Epidermal melanocyte (primary cell): Measurements from ENCODE around the gene FOCAD.
"Not testable (repeated sequence)": the region's sequence is repeated elsewhere in the genome, so short reads cannot be mapped to it uniquely, and the experiment has no call there.

Source experiments
- DNase-seq: peaks from one replicate; pipeline ENCODE4 v3.0.0; 2011; ENCODE audit warnings: low spot score; ENCODE audit not compliant: insufficient read length

Gene FOCAD

GRCh38 chr9:20950707-20951106 lies 266.6 kb downstream of the FOCAD start:
- DNase-seq = no peak

- no peak for DNase-seq
These were observed 278.6 kb downstream of the FOCAD start for GRCh38 chr9:20962536-20963225.

- no peak for DNase-seq
These were observed 288.6 kb downstream of the FOCAD start for GRCh38 chr9:20972684-20973083.

- DNase-seq = not testable (repeated sequence)
These were observed 289.3 kb downstream of the FOCAD start for GRCh38 chr9:20973246-20973947.

GRCh38 chr9:20974191-20974938 lies 290.3 kb downstream of the FOCAD start:
- not testable (repeated sequence) for DNase-seq

GRCh38 chr9:20978249-20978648 lies 294.2 kb downstream of the FOCAD start:
- DNase-seq = no peak

GRCh38 chr9:20980832-20981455 lies 296.9 kb downstream of the FOCAD start:
- no peak for DNase-seq

GRCh38 chr9:20981486-20981885 lies 297.4 kb downstream of the FOCAD start:
- DNase-seq = no peak

- DNase-seq = no peak
These were observed 300.4 kb downstream of the FOCAD start for GRCh38 chr9:20984506-20984905.

- DNase-seq = no peak
These were observed 302.0 kb downstream of the FOCAD start for GRCh38 chr9:20985851-20986600.

GRCh38 chr9:20987521-20987920 lies 303.5 kb downstream of the FOCAD start:
- DNase-seq = no peak

- no peak for DNase-seq
These were observed 304.0 kb downstream of the FOCAD start for GRCh38 chr9:20988061-20988460.

GRCh38 chr9:20988671-20989315 lies 304.7 kb downstream of the FOCAD start:
- DNase-seq = no peak

GRCh38 chr9:20989923-20990341 lies 305.9 kb downstream of the FOCAD start:
- DNase-seq = no peak

GRCh38 chr9:20990867-20991266 lies 306.8 kb downstream of the FOCAD start:
- no peak for DNase-seq

GRCh38 chr9:20994486-20994885 lies 310.4 kb downstream of the FOCAD start:
- DNase-seq = no peak

- no peak for DNase-seq
These were observed 311.6 kb downstream of the FOCAD start for GRCh38 chr9:20995616-20996015.

- DNase-seq = no peak
These were observed 312.8 kb downstream of the FOCAD start for GRCh38 chr9:20996809-20997208.

GRCh38 chr9:20997503-20998076 lies 313.5 kb downstream of the FOCAD start:
- DNase-seq = no peak

- no peak for DNase-seq
These were observed 317.5 kb downstream of the FOCAD start for GRCh38 chr9:21001581-21001980.
